Astrocyte (in vitro differentiated cells and primary cell): ENCODE data around the gene RAD51B. TPM values are rescaled to one million over a fixed set of nuclear protein-coding genes. Genes with fewer than 3 reads are reported as not detected.
A peak's percentile ranks its signal among the peaks of the same experiment; 100 is the strongest.

Experiments used
- DNase-seq: peaks from one replicate; pipeline ENCODE4 v3.0.0-alpha.2; 2010; ENCODE audit warnings: low read depth
- FAIRE-seq: peaks from 2 replicates; lab custom pipeline; 2011; peaks lifted over from hg19 to GRCh38; lab: Jason Lieb, UNC
- H2AFZ ChIP-seq: 2 replicates; pipeline ENCODE4 v1.6.0; 2012; ENCODE audit warnings: low read depth, low read length, inconsistent platforms
- H3K27ac ChIP-seq: 2 replicates; pipeline ENCODE4 v1.5.1; 2011; ENCODE audit warnings: low read depth, low read length, inconsistent platforms
- H3K27me3 ChIP-seq: 2 replicates; pipeline ENCODE4 v1.6.0; 2011; ENCODE audit warnings: low read length, inconsistent platforms; ENCODE audit not compliant: insufficient read depth
- H3K36me3 ChIP-seq: 2 replicates; pipeline ENCODE4 v1.5.1; 2011; ENCODE audit warnings: low read length, inconsistent platforms; ENCODE audit not compliant: insufficient read depth
- H3K4me1 ChIP-seq: 2 replicates; pipeline ENCODE4 v1.5.1; 2011; ENCODE audit warnings: low read length, inconsistent platforms; ENCODE audit not compliant: insufficient read depth
- H3K4me2 ChIP-seq: 2 replicates; pipeline ENCODE4 v1.6.0; 2012; ENCODE audit warnings: low read length, inconsistent platforms
- H3K4me3 ChIP-seq: 2 replicates; pipeline ENCODE4 v1.5.1; 2011; ENCODE audit warnings: low read depth, mild to moderate bottlenecking, low read length, inconsistent platforms; ENCODE audit not compliant: insufficient read depth
- H3K79me2 ChIP-seq: 2 replicates; pipeline ENCODE4 v1.6.0; 2012; ENCODE audit warnings: mild to moderate bottlenecking, low read length, inconsistent platforms; ENCODE audit not compliant: insufficient read depth
- H3K9ac ChIP-seq: 2 replicates; pipeline ENCODE4 v1.6.0; 2012; ENCODE audit warnings: mild to moderate bottlenecking, low read length, inconsistent platforms
- H3K9me3 ChIP-seq: 2 replicates; pipeline ENCODE4 v1.5.1; 2012; ENCODE audit warnings: low read depth, mild to moderate bottlenecking, low read length, inconsistent platforms; ENCODE audit not compliant: insufficient read depth
- H4K20me1 ChIP-seq: 2 replicates; pipeline ENCODE4 v1.6.0; 2012; ENCODE audit warnings: low read length, inconsistent platforms; ENCODE audit not compliant: insufficient read depth
- H3K27ac Mint-ChIP-seq: one replicate; pipeline ENCODE4 v1.8.0; 2021; ENCODE audit warnings: mild to moderate bottlenecking, mixed read lengths; ENCODE audit not compliant: unreplicated experiment
- H3K27me3 Mint-ChIP-seq: one replicate; pipeline ENCODE4 v1.8.0; 2021; ENCODE audit warnings: low read depth, mixed read lengths; ENCODE audit not compliant: unreplicated experiment
- H3K36me3 Mint-ChIP-seq: one replicate; pipeline ENCODE4 v1.8.0; 2021; ENCODE audit warnings: low read depth, mixed read lengths; ENCODE audit not compliant: unreplicated experiment
- H3K4me1 Mint-ChIP-seq: one replicate; pipeline ENCODE4 v1.8.0; 2021; ENCODE audit warnings: low read depth, mixed read lengths; ENCODE audit not compliant: unreplicated experiment
- H3K4me3 Mint-ChIP-seq: one replicate; pipeline ENCODE4 v1.8.0; 2021; ENCODE audit warnings: mild to moderate bottlenecking, moderate library complexity, mixed read lengths; ENCODE audit not compliant: unreplicated experiment
- H3K9me3 Mint-ChIP-seq: one replicate; pipeline ENCODE4 v1.8.0; 2021; ENCODE audit warnings: mild to moderate bottlenecking, mixed read lengths; ENCODE audit not compliant: unreplicated experiment
- EZH2 ChIP-seq: IDR thresholded peaks from 2 replicates; pipeline ENCODE4 v1.6.1; 2012; ENCODE audit warnings: mild to moderate bottlenecking, low read length, inconsistent platforms; ENCODE audit not compliant: insufficient read depth
- total RNA-seq: library from RNA; stranded (reverse); gene quantifications from 2 replicates; pipeline ENCODE4 v1.2.1, GENCODE V29; 2021
- TF ChIP-seq, protein P1 (sequence below): IDR thresholded peaks from 2 replicates; pipeline ENCODE4 v1.5.1; 2011; ENCODE audit warnings: low read depth, mild to moderate bottlenecking, inconsistent platforms, low read length, moderate library complexity; ENCODE audit not compliant: insufficient read depth

RAD51B gene
- total RNA-seq, 1 donor from 2014 or later, result 10.8 TPM

GRCh38 chr14:68232300-68233055 lies 412.9 kb downstream of the RAD51B start:
- no peak overlapping the region for H3K27ac Mint-ChIP-seq
- no peaks in the 10 kb centered on the region for H3K9me3 ChIP-seq
- H3K27me3 Mint-ChIP-seq, result no peaks in the 10 kb centered on the region
- H3K27me3 ChIP-seq, result no peaks in the 10 kb centered on the region
- peak; percentile 94 for FAIRE-seq
- DNase-seq, result peak; percentile 100
- peak overlapping the region; percentile 94 for H3K27ac ChIP-seq
- H3K4me2 ChIP-seq, result peak overlapping the region; percentile 62
- no peak overlapping the region for H2AFZ ChIP-seq
- H3K9ac ChIP-seq, result peak overlapping the region; percentile 66
- H3K4me1 Mint-ChIP-seq, result peaks cover 4% of the 10 kb centered on the region
- peaks cover 1% of the 10 kb centered on the region for H3K36me3 Mint-ChIP-seq
- no peaks in the 10 kb centered on the region for H3K36me3 ChIP-seq
- H3K9me3 Mint-ChIP-seq, result no peaks in the 10 kb centered on the region
- no peak for TF ChIP-seq EZH2
- TF ChIP-seq, protein P1, sequence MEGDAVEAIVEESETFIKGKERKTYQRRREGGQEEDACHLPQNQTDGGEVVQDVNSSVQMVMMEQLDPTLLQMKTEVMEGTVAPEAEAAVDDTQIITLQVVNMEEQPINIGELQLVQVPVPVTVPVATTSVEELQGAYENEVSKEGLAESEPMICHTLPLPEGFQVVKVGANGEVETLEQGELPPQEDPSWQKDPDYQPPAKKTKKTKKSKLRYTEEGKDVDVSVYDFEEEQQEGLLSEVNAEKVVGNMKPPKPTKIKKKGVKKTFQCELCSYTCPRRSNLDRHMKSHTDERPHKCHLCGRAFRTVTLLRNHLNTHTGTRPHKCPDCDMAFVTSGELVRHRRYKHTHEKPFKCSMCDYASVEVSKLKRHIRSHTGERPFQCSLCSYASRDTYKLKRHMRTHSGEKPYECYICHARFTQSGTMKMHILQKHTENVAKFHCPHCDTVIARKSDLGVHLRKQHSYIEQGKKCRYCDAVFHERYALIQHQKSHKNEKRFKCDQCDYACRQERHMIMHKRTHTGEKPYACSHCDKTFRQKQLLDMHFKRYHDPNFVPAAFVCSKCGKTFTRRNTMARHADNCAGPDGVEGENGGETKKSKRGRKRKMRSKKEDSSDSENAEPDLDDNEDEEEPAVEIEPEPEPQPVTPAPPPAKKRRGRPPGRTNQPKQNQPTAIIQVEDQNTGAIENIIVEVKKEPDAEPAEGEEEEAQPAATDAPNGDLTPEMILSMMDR, result no peak
- no peaks in the 10 kb centered on the region for H4K20me1 ChIP-seq
- H3K4me3 Mint-ChIP-seq, result no peak overlapping the region
- peaks cover 36% of the 10 kb centered on the region for H3K4me1 ChIP-seq
- no peaks in the 10 kb centered on the region for H3K79me2 ChIP-seq
- no peak overlapping the region for H3K4me3 ChIP-seq

- no peak for FAIRE-seq
- H3K36me3 ChIP-seq, result no peaks in the 10 kb centered on the region
- H3K9ac ChIP-seq, result no peak overlapping the region
- H3K27ac ChIP-seq, result peak overlapping the region; percentile 94
- Mint-ChIP-seq H3K36me3 (peaks cover 1% of the 10 kb centered on the region), H3K27ac (no peak overlapping the region), H3K27me3 (no peaks in the 10 kb centered on the region), H3K4me3 (no peak overlapping the region), H3K4me1 (peaks cover 4% of the 10 kb centered on the region), H3K9me3 (no peaks in the 10 kb centered on the region)
- no peaks in the 10 kb centered on the region for H3K27me3 ChIP-seq
- H3K4me1 ChIP-seq, result peaks cover 36% of the 10 kb centered on the region
- no peak for TF ChIP-seq EZH2
- no peaks in the 10 kb centered on the region for H4K20me1 ChIP-seq
- no peak overlapping the region for H2AFZ ChIP-seq
- H3K9me3 ChIP-seq, result no peaks in the 10 kb centered on the region
- no peak for DNase-seq
- no peak overlapping the region for H3K4me3 ChIP-seq
- peak overlapping the region; percentile 9 for H3K4me2 ChIP-seq
- no peaks in the 10 kb centered on the region for H3K79me2 ChIP-seq
These were observed 413.7 kb downstream of the RAD51B start for GRCh38 chr14:68233101-68233784.

DNA sequence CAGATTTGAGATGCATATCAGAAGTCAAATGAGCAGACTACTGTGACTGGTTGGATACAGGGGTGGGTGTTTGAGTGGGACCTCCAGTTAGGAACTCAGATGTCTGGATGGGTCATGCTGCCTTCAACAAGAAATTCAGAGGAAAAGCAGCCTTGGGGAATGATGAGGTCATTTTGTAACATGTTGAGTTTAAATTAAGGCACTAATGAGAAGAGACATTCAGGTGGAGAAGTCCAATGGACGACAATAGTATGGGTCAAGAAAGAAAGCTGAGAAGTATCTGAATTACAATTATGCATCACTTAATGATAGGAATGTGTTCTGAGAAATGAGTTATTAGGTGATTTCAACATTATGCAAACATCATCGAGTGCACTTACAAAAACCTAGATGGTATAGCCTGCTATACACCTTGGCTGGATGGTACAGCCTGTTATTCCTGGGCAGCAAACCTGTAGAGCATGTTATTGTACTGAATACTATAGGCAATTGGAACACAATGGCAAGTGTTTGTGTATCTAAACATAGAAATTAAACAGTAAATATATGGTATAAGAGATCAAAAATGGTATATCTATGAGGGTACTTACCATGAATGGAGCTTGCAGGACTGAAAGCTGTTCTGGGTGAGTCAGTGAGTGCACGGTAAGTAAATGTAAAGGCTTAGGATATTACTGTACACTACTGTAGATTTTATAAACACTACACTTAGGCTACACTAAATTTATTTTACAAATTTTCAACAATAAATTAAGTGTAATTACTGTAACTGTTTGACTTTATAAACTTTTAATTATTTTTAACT lies 414.7 kb downstream of the RAD51B start:
- Histone ChIP-seq H3K4me3 (no peak overlapping the region), H3K27me3 (no peaks in the 10 kb centered on the region), H3K27ac (no peak overlapping the region), H3K9me3 (no peaks in the 10 kb centered on the region), H2AFZ (no peak overlapping the region), H3K79me2 (no peaks in the 10 kb centered on the region), H3K9ac (no peak overlapping the region), H4K20me1 (no peaks in the 10 kb centered on the region), H3K4me2 (no peak overlapping the region), H3K4me1 (peaks cover 36% of the 10 kb centered on the region), H3K36me3 (no peaks in the 10 kb centered on the region)
- peaks cover 1% of the 10 kb centered on the region for H3K36me3 Mint-ChIP-seq
- H3K4me3 Mint-ChIP-seq, result no peak overlapping the region
- FAIRE-seq (no peak), DNase-seq (no peak)
- peaks cover 1% of the 10 kb centered on the region for H3K9me3 Mint-ChIP-seq
- peaks cover 1% of the 10 kb centered on the region for H3K4me1 Mint-ChIP-seq
- TF ChIP-seq, protein P1, result no peak
- no peak for TF ChIP-seq EZH2
- no peak overlapping the region for H3K27ac Mint-ChIP-seq
- no peaks in the 10 kb centered on the region for H3K27me3 Mint-ChIP-seq
